ENCODE results near the gene SESN1.

- TF ChIP-seq NR3C1 (IDR thresholded peaks at IDR 0.05) (no peak), RCOR1 (IDR thresholded peaks at IDR 0.05; ENCODE audit: low read depth, low read length) (no peak), POLR2A (IDR thresholded peaks at IDR 0.05; ENCODE audit: low read length) (no peak), USF2 (IDR thresholded peaks at IDR 0.05) (no peak), CTCF (IDR thresholded peaks at IDR 0.05) (no peak), RAD21 (conservative IDR thresholded peaks at IDR 0.05 in 1 of 2, IDR thresholded peaks at IDR 0.05 in 1 of 2) (no peak), EP300 (IDR thresholded peaks at IDR 0.05) (no peak), PBX3 (IDR thresholded peaks at IDR 0.05) (no peak), HEYL (CRISPR knock-in tag; IDR thresholded peaks at IDR 0.05) (no peak)
These were observed 83.9 kb downstream of the SESN1 start for GRCh38 chr6:109010705-109011102.
